Measurements from ENCODE around the gene SINHCAF.

- TF ChIP-seq CTCF (IDR thresholded peaks at IDR 0.05; ENCODE audit: low read depth, low read length, poor library complexity, severe bottlenecking) (no peak), EZH2phosphoT487 (IDR thresholded peaks at IDR 0.05; ENCODE audit: borderline replicate concordance, low read length) (no peak)
Measured at GRCh38 chr12:31257784-31258183, 68.2 kb downstream of the SINHCAF start.
